B cell (primary cell): ENCODE measurements around the gene AURKAIP1.

Experiments used
- EZH2 ChIP-seq: IDR thresholded peaks from 2 replicates; pipeline ENCODE4 v1.6.1; 2012; ENCODE audit warnings: borderline replicate concordance, low read depth, mild to moderate bottlenecking, moderate library complexity, low read length; ENCODE audit not compliant: insufficient read depth, poor library complexity, severe bottlenecking
- TF ChIP-seq, protein P1 (sequence below): fragments of 200-600 bp; IDR thresholded peaks from one replicate; pipeline ENCODE4 v1.8.0; 2022; ENCODE audit warnings: antibody characterized with exemption, mild to moderate bottlenecking

DNA sequence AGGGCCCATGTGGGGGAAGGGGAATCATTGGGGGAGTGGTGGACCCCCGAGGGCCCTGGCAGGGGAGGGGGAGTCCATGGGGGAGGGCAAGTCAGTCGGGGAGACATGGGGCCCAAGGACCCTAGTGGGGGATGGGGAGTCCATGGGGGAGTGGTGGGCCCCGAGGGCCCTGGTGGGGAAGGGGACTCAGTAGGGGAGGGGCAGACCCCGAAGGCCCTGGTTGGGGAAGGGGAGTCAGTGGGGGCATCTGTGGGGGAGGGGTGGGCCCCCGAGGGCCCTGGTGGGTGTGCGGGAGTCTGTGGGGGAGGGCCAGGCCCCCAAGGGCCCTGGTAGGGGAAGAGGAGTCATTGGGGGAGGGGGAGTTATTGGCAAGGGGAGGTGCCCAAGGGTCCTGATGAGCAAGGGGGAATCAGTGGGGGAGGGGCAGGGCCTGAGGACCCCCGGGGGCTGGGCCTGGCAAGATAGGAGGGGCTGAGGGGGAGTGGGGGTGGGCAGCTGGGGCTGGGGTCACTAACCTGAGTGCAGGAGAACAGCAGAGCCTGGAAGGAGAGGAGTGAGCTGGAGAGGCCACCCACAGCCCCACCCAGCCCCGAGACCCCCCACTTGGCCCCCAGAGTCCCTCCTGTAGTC is 18.7 kb downstream of the AURKAIP1 start:
- TF ChIP-seq, protein P1, sequence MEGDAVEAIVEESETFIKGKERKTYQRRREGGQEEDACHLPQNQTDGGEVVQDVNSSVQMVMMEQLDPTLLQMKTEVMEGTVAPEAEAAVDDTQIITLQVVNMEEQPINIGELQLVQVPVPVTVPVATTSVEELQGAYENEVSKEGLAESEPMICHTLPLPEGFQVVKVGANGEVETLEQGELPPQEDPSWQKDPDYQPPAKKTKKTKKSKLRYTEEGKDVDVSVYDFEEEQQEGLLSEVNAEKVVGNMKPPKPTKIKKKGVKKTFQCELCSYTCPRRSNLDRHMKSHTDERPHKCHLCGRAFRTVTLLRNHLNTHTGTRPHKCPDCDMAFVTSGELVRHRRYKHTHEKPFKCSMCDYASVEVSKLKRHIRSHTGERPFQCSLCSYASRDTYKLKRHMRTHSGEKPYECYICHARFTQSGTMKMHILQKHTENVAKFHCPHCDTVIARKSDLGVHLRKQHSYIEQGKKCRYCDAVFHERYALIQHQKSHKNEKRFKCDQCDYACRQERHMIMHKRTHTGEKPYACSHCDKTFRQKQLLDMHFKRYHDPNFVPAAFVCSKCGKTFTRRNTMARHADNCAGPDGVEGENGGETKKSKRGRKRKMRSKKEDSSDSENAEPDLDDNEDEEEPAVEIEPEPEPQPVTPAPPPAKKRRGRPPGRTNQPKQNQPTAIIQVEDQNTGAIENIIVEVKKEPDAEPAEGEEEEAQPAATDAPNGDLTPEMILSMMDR = no peak
- no peak for TF ChIP-seq EZH2
